Measurements from ENCODE around the gene TSPAN4.

- TF ChIP-seq CTCF (conservative IDR thresholded peaks at IDR 0.05; ENCODE audit: low read length), result no peak
- TF ChIP-seq EZH2phosphoT487 (IDR thresholded peaks at IDR 0.05; ENCODE audit: borderline replicate concordance, low read depth, low read length), result no peak
Measured at GRCh38 chr11:899724-900123, 57.1 kb downstream of the TSPAN4 start.

Measured in OCI-LY7 (cell line).